Natural killer cell treated with Interleukin-12 subunit alpha and Interleukin-12 subunit beta and Interleukin-15 and Interleukin-18, amount 100 ng/mL, for 72 hours (primary cell): Measurements from ENCODE around the gene IFNL2. TPM values are rescaled to one million over a fixed set of nuclear protein-coding genes. Genes with fewer than 3 reads are reported as not detected.

Experiments
- ATAC-seq, 2 donors: fragments of 150-1000 bp; cut with Tn5 transposase in 1 of 2; sonication (Bioruptor Pico), chemical (Tn5 transposase) in 1 of 2; 2 replicates each; pipeline ENCODE4 v1.10.0; 2021
- DNase-seq: peaks from one replicate; pipeline ENCODE4 v3.0.0; 2022; ENCODE audit warnings: low spot score
- H3K27ac Mint-ChIP-seq, 2 donors: 1 replicate in 1 of 2; 2 replicates in 1 of 2; pipeline ENCODE4 v1.8.0; 2022; ENCODE audit warnings: mixed read lengths in 2 of 2, mild to moderate bottlenecking in 1 of 2, moderate library complexity in 1 of 2
- H3K27me3 Mint-ChIP-seq, 2 donors: 1 replicate in 1 of 2; 2 replicates in 1 of 2; pipeline ENCODE4 v1.8.0; 2022; ENCODE audit warnings: mixed read lengths in 2 of 2
- H3K36me3 Mint-ChIP-seq: one replicate; pipeline ENCODE4 v1.8.0; 2022; ENCODE audit warnings: mixed read lengths
- H3K4me1 Mint-ChIP-seq, 2 donors: 1 replicate in 1 of 2; 2 replicates in 1 of 2; pipeline ENCODE4 v1.8.0; 2022; ENCODE audit warnings: low read depth in 2 of 2, mixed read lengths in 2 of 2, mild to moderate bottlenecking in 1 of 2
- H3K4me3 Mint-ChIP-seq: one replicate; pipeline ENCODE4 v1.8.0; 2022; ENCODE audit warnings: mixed read lengths
- H3K9me3 Mint-ChIP-seq: 2 replicates; pipeline ENCODE4 v1.8.0; 2022; ENCODE audit warnings: mixed read lengths
- total RNA-seq, 2 donors: library from RNA; stranded (reverse); gene quantifications; one replicate each; pipeline ENCODE4 v1.2.3, GENCODE V29; 2022

The IFNL2 gene
- total RNA-seq, 2 donors from 2014 or later = not detected

DNA sequence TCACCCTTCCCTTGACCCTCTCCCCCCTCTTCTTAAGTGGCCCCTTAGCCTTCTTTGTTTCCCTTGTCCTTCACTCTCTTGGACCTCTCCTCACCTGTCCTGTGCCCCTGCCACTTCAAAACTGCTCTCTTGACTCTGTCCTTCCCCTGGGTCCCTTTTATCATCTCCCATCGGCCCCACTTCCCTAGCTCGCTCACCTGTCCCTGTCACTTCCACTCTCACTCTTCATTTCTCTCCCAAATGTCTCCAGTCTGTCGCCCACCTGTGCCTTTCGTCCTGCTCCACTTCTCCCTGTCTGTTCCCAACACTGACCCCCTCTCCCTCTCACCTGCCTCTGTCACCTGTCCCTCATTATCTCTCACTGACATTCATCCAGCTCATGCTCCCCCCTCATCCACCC, 28.7 kb downstream of the IFNL2 start:
- Mint-ChIP-seq H3K27ac (no peak overlapping the region), H3K27me3 (no peaks in the 10 kb centered on the region), H3K9me3 (no peaks in the 10 kb centered on the region), H3K4me3 (peak overlapping the region; percentile 47), H3K36me3 (no peaks in the 10 kb centered on the region), H3K4me1 (peaks cover 44 to 48% of the 10 kb centered on the region in 2 donors)
- DNase-seq (no peak), ATAC-seq (no peak)

GRCh38 chr19:39297931-39298634, 29.9 kb downstream of the IFNL2 start:
- H3K4me1 Mint-ChIP-seq = peaks cover 44 to 50% of the 10 kb centered on the region in 2 donors

DNA sequence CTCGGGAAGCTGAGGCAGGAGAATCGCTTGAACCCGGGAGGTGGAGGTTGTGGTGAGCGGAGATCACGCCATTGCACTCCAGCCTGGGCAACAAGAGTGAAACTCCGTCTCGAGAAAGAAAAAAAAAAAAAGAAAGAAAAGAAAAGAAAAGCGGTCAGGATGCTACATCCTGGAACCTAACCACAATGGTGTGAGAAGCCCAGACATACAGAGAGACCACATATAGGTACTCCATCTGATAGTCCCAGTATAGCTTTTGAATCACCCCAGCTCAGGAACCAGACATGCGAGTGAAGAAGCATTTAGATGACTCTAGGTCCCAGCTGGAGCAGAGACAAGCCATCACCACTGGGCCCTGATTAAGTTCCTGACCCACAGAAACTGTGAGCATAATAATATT, 31.2 kb downstream of the IFNL2 start:
- Mint-ChIP-seq H3K4me1 (peaks cover 44 to 46% of the 10 kb centered on the region in 2 donors), H3K27ac (peak overlapping the region; percentile 78 to 83), H3K4me3 (peak overlapping the region; percentile 49), H3K9me3 (no peaks in the 10 kb centered on the region), H3K27me3 (no peaks in the 10 kb centered on the region), H3K36me3 (no peaks in the 10 kb centered on the region)
- ATAC-seq (peak; percentile 75 to 78), DNase-seq (no peak)

More at GRCh38 chr19:39297931-39298634, 29.9 kb downstream of the IFNL2 start:
- H3K36me3 Mint-ChIP-seq = no peaks in the 10 kb centered on the region
- H3K27me3 Mint-ChIP-seq = no peaks in the 10 kb centered on the region
- peak overlapping the region; percentile 78 to 83 for H3K27ac Mint-ChIP-seq
- H3K4me3 Mint-ChIP-seq = peak overlapping the region; percentile 88
- H3K9me3 Mint-ChIP-seq = no peaks in the 10 kb centered on the region
- ATAC-seq (peak; percentile 98 to 99), DNase-seq (peak; percentile 93)

GRCh38 chr19:39299832-39300231, 31.6 kb downstream of the IFNL2 start:
- peaks cover 44 to 46% of the 10 kb centered on the region in 2 donors for H3K4me1 Mint-ChIP-seq
- DNase-seq (no peak), ATAC-seq (no peak)
- H3K36me3 Mint-ChIP-seq = no peaks in the 10 kb centered on the region
- peak overlapping the region; percentile 78 to 83 for H3K27ac Mint-ChIP-seq
- no peaks in the 10 kb centered on the region for H3K27me3 Mint-ChIP-seq
- no peaks in the 10 kb centered on the region for H3K9me3 Mint-ChIP-seq
- H3K4me3 Mint-ChIP-seq = peak overlapping the region; percentile 49

DNA sequence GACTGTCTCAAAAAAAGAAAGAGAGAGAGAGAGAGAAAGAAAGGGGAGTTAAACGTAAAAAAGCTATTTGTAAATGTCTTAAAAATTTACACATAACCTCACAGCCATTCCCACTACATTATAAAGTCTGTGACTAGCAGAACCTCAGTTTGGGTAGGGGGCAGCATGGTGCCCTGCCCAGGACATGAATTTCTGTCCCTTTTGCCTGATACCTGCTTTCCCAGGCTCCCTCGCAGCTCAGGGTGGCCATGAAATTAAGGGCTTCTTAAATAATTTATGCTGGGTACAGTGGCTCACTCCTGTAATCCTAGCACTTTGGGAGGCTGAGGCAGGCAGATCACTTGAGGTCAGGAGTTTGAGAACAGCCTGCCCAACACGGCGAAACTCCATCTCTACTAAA, 32.8 kb downstream of the IFNL2 start:
- no peak for DNase-seq
- ATAC-seq = no peak
- peak overlapping the region in 1 of 2 donors; percentile 9 for H3K27ac Mint-ChIP-seq
- no peaks in the 10 kb centered on the region for H3K27me3 Mint-ChIP-seq
- no peaks in the 10 kb centered on the region for H3K9me3 Mint-ChIP-seq
- no peak overlapping the region for H3K4me3 Mint-ChIP-seq
- no peaks in the 10 kb centered on the region for H3K36me3 Mint-ChIP-seq
- H3K4me1 Mint-ChIP-seq = peaks cover 43 to 45% of the 10 kb centered on the region in 2 donors

DNA sequence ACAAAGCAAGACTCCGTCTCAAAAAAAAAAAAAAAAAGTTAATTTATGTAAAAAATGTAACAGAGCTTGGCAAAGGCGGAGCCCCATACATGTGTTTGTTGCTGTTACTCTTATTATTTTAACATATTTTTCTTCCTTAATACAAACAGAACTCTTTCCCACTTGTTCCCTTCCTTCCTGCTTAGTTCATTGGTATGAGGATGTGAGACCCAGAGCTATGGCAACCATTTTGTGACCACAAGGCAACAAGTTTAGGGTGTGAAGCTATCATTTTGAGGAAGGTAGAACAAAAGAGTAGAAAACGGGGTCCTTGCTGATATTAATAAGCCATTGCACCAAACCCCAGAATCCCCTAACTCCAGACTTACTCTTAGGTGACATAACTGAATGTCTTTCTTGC, 33.4 kb downstream of the IFNL2 start:
- no peaks in the 10 kb centered on the region for H3K36me3 Mint-ChIP-seq
- no peak overlapping the region for H3K27ac Mint-ChIP-seq
- DNase-seq (no peak), ATAC-seq (no peak)
- H3K27me3 Mint-ChIP-seq = no peaks in the 10 kb centered on the region
- no peak overlapping the region for H3K4me3 Mint-ChIP-seq
- no peaks in the 10 kb centered on the region for H3K9me3 Mint-ChIP-seq
- H3K4me1 Mint-ChIP-seq = peaks cover 38 to 43% of the 10 kb centered on the region in 2 donors

- Mint-ChIP-seq H3K36me3 (no peaks in the 10 kb centered on the region), H3K9me3 (no peaks in the 10 kb centered on the region), H3K4me1 (peaks cover 23 to 29% of the 10 kb centered on the region in 2 donors), H3K27ac (no peak overlapping the region), H3K27me3 (no peaks in the 10 kb centered on the region), H3K4me3 (no peak overlapping the region)
- no peak for DNase-seq
- no peak for ATAC-seq
Observed at GRCh38 chr19:39303373-39304184, 35.4 kb downstream of the IFNL2 start.

GRCh38 chr19:39304185-39304513, 36.0 kb downstream of the IFNL2 start:
- Mint-ChIP-seq H3K4me1 (peaks cover 23 to 31% of the 10 kb centered on the region in 2 donors), H3K4me3 (no peak overlapping the region), H3K27ac (no peak overlapping the region), H3K36me3 (no peaks in the 10 kb centered on the region), H3K27me3 (no peaks in the 10 kb centered on the region), H3K9me3 (no peaks in the 10 kb centered on the region)
- ATAC-seq (no peak), DNase-seq (no peak)

GRCh38 chr19:39304701-39305571, 36.7 kb downstream of the IFNL2 start:
- ATAC-seq (no peak), DNase-seq (no peak)
- Mint-ChIP-seq H3K36me3 (no peaks in the 10 kb centered on the region), H3K27me3 (no peaks in the 10 kb centered on the region), H3K4me3 (no peak overlapping the region), H3K4me1 (peaks cover 17 to 31% of the 10 kb centered on the region in 2 donors), H3K9me3 (no peaks in the 10 kb centered on the region), H3K27ac (no peak overlapping the region)

DNA sequence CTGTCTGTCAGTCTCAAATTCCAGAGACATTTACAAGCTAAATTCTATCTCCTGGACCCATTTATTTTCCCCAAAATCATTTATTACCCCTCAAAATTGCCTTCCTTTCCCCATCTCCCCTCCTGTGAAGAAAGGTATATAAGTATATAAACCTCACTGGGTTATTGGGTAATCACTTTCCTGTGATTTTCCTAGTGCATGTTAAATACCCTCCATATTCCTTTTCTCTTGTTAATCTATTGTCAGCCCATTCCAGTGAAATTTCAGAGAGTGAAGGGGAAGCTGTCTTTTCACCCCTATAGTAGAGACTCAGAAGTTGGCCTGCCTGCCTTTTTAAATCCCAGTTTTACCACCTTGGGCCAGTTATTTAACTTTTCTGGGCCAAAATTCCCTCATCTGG, 37.9 kb downstream of the IFNL2 start:
- Mint-ChIP-seq H3K27ac (no peak overlapping the region), H3K9me3 (no peaks in the 10 kb centered on the region), H3K36me3 (no peaks in the 10 kb centered on the region), H3K4me3 (no peak overlapping the region), H3K4me1 (peaks cover 23 to 33% of the 10 kb centered on the region in 2 donors), H3K27me3 (no peaks in the 10 kb centered on the region)
- ATAC-seq = no peak
- no peak for DNase-seq

DNA sequence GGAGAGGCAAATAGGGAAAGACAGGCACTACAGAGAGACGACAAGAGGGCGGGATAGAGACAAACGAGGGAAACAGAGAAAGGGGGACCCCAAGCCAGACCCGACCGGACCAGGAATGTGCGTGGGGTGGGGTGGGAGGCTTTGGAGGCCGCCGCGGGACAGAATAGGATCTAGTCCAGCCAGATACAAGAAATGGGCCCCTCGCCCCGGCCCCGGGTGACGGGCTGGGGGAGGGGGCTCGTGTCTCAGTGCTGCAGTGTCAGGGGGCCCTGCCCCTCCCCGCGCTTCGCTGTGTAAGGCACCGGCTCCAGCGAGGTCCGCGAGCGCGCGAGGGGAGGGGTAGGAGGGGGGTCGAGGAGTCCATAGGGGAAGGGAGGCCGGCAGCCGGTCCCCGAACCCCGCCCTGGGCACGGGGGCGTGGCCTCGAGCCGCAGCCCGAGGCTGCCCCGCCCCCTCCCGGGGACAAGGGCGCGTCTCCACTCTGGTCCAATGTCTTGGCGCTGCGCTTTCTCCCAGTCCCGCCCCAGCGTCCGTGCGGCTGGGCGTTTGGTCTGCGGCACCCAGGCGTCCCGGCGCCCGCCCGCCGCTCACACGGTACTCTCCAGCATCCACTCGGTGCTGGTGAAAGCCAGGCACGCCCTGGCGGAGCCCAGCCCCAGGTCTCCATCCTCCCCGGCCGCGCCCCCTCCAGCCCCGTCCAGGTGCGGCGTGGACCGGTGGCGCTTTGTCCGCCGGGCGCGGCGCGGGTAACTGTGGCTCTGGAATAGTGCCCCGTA, 39.0 kb downstream of the IFNL2 start:
- Mint-ChIP-seq H3K27ac (no peak overlapping the region), H3K4me1 (peaks cover 29% of the 10 kb centered on the region in 2 donors), H3K27me3 (no peaks in the 10 kb centered on the region), H3K4me3 (no peak overlapping the region), H3K36me3 (no peaks in the 10 kb centered on the region), H3K9me3 (no peaks in the 10 kb centered on the region)
- ATAC-seq (peak in 1 of 2 donors; percentile 28), DNase-seq (no peak)

DNA sequence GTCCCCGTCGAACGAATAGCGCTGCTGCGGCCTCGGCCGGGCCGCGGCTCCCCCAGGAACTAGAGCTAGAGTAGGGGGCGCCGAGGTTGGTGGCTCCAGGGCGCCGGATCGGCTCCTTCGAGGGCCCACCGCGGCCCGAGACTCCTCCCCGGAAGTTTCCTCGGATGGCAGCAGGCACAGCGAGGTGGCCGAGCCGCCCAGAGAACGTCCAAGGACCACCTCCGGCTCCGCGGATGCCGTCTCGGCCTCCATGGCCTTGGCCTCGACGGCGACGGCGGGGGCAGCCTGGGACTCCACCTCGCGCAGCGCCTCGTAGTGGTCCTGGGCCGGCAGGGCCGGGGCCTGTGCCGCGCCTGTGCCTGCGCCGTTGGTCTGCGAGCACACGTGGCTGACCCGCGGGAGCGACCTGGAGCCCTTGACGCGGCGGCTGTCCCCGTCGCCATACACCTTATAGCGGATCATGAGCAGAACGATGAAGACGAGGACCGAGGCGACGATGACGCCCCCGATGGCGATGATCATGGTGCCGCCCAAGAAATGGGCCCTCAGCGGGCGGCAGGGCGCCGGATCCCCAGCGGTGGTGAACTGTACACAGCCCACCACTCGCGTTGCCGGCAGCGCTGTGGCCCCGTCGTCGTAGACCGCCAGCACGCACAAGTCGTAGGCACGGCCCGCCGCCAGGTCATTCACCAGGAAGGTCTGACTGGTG, 39.8 kb downstream of the IFNL2 start:
- ATAC-seq = peak in 1 of 2 donors; percentile 22
- Mint-ChIP-seq H3K27me3 (no peaks in the 10 kb centered on the region), H3K4me3 (no peak overlapping the region), H3K27ac (no peak overlapping the region), H3K36me3 (no peaks in the 10 kb centered on the region), H3K9me3 (no peaks in the 10 kb centered on the region), H3K4me1 (peaks cover 29 to 30% of the 10 kb centered on the region in 2 donors)
- no peak for DNase-seq
